Measurements from ENCODE around the gene EGLN1.

- TF ChIP-seq CTCF (IDR thresholded peaks at IDR 0.05; ENCODE audit: low read length) (no peak), EZH2 (IDR thresholded peaks at IDR 0.05; ENCODE audit: borderline replicate concordance, low read length) (no peak)
Observed at GRCh38 chr1:231443363-231443762, 21.3 kb upstream of the EGLN1 start.
